Choroid plexus epithelial cell (primary cell): ENCODE data around the gene RANBP3.

Experiments used
- DNase-seq: peaks from one replicate; pipeline ENCODE4 v3.0.0-alpha.2; 2010; ENCODE audit warnings: low read depth
- H3K4me3 ChIP-seq: 2 replicates; pipeline ENCODE4 v1.5.1; 2011; ENCODE audit warnings: low read depth, mild to moderate bottlenecking, control low read depth, low read length, moderate library complexity
- TF ChIP-seq, protein P1 (sequence below): conservative IDR thresholded peaks from 2 replicates; pipeline ENCODE4 v1.5.1; 2011; ENCODE audit warnings: low read depth, mild to moderate bottlenecking, control low read depth, inconsistent platforms, low read length, moderate library complexity

The RANBP3 gene

DNA sequence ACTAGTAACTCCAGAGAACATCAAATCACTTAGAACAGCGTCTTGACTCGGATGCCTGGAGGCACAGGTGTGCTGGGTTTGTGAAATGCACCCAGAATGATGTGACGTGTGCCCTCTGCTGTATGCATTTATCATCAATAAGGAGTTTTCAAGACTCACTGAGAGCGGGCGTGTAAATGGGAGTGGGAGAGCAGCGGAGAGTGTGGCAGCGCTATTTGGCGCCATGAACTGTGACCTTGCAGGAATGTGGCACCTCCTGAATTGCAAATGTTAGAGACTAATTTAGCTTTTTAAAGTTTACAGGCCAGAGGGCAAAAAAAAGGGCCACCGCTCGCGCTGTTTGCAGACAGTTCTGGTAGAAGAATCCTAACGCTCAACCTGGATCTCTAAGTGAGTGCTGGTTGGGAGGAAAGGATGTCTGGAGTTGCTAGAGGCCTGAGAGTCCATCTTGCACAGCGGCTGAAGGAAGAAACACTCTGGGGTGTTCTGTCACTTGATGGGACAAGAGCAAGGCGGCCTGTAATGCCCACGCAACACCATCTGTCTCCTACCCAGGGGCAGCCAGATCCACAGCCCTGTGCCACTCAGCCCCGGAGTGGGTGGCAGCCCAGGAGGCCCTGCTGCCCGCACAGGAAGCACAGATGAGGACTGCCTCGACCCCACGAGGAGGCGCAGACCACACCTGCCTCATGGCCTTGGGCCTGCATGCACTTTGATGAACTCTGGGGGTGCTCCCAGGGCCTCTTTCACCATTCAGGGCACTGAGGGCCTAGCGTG, 19.7 kb downstream of the RANBP3 start:
- TF ChIP-seq, protein P1, sequence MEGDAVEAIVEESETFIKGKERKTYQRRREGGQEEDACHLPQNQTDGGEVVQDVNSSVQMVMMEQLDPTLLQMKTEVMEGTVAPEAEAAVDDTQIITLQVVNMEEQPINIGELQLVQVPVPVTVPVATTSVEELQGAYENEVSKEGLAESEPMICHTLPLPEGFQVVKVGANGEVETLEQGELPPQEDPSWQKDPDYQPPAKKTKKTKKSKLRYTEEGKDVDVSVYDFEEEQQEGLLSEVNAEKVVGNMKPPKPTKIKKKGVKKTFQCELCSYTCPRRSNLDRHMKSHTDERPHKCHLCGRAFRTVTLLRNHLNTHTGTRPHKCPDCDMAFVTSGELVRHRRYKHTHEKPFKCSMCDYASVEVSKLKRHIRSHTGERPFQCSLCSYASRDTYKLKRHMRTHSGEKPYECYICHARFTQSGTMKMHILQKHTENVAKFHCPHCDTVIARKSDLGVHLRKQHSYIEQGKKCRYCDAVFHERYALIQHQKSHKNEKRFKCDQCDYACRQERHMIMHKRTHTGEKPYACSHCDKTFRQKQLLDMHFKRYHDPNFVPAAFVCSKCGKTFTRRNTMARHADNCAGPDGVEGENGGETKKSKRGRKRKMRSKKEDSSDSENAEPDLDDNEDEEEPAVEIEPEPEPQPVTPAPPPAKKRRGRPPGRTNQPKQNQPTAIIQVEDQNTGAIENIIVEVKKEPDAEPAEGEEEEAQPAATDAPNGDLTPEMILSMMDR = no peak

DNA sequence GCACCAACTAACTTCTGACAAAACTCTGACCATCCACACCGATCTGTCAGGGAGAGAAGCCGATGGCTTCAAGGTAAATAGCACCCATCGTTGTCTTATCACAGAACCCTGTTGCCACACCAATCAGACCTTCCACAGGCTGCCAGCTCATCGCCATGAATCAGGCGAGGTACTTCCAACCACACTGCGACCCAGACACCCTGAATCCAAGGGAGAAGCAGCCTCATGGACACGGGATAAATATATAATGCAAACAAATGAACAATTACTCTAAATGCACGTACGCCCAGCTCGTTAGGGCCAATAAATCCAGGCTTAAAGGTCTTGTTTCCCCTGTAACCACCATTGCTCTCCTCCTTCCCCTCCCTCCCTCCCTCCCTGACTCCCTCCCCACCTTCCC, 20.8 kb downstream of the RANBP3 start:
- TF ChIP-seq, protein P1 = no peak
- no peak overlapping the region for H3K4me3 ChIP-seq
- no peak for DNase-seq

More for the DNA sequence above, 19.7 kb downstream of the RANBP3 start:
- no peak for DNase-seq
- no peak overlapping the region for H3K4me3 ChIP-seq

DNA sequence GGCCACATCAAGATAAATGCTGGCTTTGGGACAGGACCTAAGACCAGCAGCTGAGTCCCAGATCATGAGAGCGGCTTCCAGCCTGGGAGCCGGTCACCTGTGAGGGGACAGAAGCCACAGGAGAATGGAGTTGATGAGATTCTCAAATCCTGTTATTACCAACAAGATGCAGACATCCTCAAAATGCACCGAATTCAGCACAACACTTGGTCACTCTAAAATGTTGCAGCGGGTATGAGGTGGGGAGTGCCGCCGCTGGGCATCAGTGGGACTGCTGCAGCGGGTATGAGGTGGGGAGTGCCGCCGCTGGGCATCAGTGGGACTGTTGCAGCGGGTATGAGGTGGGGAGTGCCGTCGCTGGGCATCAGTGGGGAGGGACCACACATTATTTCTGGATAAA, 21.2 kb downstream of the RANBP3 start:
- H3K4me3 ChIP-seq = no peak overlapping the region
- TF ChIP-seq, protein P1 = no peak
- DNase-seq = no peak

DNA sequence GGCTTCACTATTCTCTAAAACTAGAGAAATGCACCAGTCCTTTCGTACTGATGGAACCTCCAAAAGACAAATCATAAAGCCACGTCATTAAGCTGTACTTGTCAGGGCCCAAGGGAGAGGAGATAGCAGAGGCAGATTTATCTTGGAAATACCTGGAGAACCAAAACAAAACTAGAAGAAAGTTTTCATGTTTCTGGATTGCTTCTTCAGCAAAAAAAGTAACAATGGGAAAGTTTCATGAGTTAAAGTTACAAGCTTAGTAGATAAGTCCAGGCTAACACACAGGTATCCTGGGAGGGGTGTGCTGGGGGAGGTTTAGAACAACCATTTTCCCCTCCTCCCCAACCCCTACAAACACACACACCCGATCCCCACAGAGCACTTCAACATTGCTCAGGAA, 21.6 kb downstream of the RANBP3 start:
- TF ChIP-seq, protein P1 = no peak
- no peak for DNase-seq
- H3K4me3 ChIP-seq = no peak overlapping the region

DNA sequence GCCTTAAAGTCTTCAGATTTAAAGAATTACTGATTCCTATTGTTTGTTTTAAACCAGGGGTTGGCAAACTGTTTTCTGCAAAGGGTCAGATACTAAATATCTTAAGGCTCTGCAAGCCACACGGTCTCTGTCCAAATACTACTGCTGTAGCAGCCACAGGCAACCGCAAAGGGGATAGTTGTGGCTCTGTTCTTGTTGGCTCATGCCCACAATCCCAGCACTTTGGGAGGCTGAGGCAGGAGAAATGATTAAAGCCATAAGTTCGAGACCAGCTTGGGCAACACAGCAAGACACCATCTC, 22.4 kb downstream of the RANBP3 start:
- peak; percentile 26 for DNase-seq

DNA sequence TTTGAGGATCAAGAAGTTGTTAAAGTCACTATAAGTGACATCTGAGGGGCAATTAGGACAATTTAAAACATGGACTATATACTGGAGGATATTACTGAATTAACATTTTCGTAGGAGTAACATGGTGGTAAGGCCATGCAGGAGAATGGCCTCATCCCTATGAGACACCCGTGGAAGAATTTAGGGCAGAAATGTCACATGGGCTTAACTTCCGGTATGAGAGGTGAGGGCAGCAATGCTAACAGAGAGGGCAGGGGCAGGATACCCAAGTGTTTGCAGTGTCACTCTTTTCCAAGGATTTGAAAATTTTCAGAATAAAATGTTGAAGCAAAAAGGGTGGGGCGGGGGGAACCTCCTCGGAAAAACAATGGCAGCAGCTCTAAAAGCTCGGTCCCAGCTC, 23.6 kb downstream of the RANBP3 start:
- TF ChIP-seq, protein P1 = no peak
- no peak overlapping the region for H3K4me3 ChIP-seq
- no peak for DNase-seq

More for the DNA sequence above, 22.4 kb downstream of the RANBP3 start:
- TF ChIP-seq, protein P1 = no peak
- no peak overlapping the region for H3K4me3 ChIP-seq

DNA sequence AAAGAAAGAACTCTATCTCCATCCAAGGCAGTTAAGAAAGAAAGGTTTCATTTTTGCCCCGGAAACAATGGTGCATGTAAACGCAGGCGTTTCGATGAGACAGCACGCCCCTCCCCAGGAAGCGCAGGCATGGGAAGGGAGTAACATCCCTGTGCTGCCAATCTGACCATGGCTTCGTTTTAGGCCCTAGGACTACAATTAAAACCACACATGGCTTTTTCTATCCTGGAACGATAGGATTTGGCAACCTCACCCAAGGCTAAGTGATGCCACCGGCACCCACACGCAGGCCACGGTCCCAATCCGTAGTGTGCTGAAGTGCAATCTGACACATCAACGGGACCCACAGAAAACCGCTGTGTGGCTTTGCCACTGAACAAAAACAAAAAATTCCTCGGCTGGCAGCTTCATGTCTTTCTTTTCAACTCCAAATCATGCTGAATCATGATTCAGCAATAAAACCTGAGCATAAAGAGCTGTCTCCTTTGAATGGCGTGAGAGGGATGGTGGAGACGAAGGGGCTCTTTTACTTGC, 24.2 kb downstream of the RANBP3 start:
- no peak for DNase-seq
- no peak overlapping the region for H3K4me3 ChIP-seq
- TF ChIP-seq, protein P1 = no peak
